GM23248 (cell line): Measurements from ENCODE around the gene ANO4. TPM values are rescaled to one million over a fixed set of nuclear protein-coding genes. Genes with fewer than 3 reads are reported as not detected.
A peak's percentile ranks its signal among the peaks of the same experiment; 100 is the strongest.

Experiments used
- DNase-seq: peaks from one replicate; pipeline ENCODE4 v3.0.0-alpha.2; 2015
- H2AFZ ChIP-seq: fragments of 200-600 bp; sonication (generic); 2 replicates; pipeline ENCODE4 v1.6.1; 2016; ENCODE audit warnings: antibody characterized with exemption
- H3F3A ChIP-seq: fragments of 200-600 bp; sonication (generic); 2 replicates; pipeline ENCODE4 v1.6.1; 2016; ENCODE audit warnings: mild to moderate bottlenecking, antibody characterized with exemption, mixed run types; ENCODE audit not compliant: insufficient read depth
- H3K27ac ChIP-seq: fragments of 200-600 bp; sonication (generic); 2 replicates; pipeline ENCODE4 v1.5.1; 2016; ENCODE audit warnings: mild to moderate bottlenecking
- H3K27me3 ChIP-seq: fragments of 200-600 bp; sonication (generic); replicated peaks from 2 replicates; pipeline ENCODE4 v1.6.1; 2016; ENCODE audit warnings: mild to moderate bottlenecking; ENCODE audit not compliant: insufficient read depth
- H3K36me3 ChIP-seq: fragments of 200-600 bp; sonication (generic); 2 replicates; pipeline ENCODE4 v1.6.1; 2016; ENCODE audit warnings: low read depth, mild to moderate bottlenecking
- H3K4me1 ChIP-seq: fragments of 200-600 bp; sonication (generic); 2 replicates; pipeline ENCODE4 v1.6.1; 2016; ENCODE audit warnings: mild to moderate bottlenecking; ENCODE audit not compliant: insufficient read depth
- H3K4me2 ChIP-seq: fragments of 200-600 bp; sonication (generic); one replicate; pipeline ENCODE4 v1.6.1; 2016; ENCODE audit warnings: mild to moderate bottlenecking; ENCODE audit not compliant: unreplicated experiment
- H3K4me3 ChIP-seq: fragments of 200-600 bp; sonication (generic); 2 replicates; pipeline ENCODE4 v1.5.1; 2016; ENCODE audit warnings: mild to moderate bottlenecking
- H3K79me2 ChIP-seq: fragments of 200-600 bp; sonication (generic); 2 replicates; pipeline ENCODE4 v1.6.1; 2016; ENCODE audit warnings: mild to moderate bottlenecking; ENCODE audit not compliant: insufficient read depth
- H3K9ac ChIP-seq: fragments of 200-600 bp; sonication (generic); 2 replicates; pipeline ENCODE4 v1.6.1; 2016; ENCODE audit warnings: mild to moderate bottlenecking
- H3K9me2 ChIP-seq: fragments of 200-600 bp; sonication (generic); 2 replicates; pipeline ENCODE4 v1.6.1; 2016; ENCODE audit warnings: mixed run types, mild to moderate bottlenecking, moderate library complexity; ENCODE audit not compliant: insufficient read depth
- H3K9me3 ChIP-seq: fragments of 200-600 bp; sonication (generic); one replicate; pipeline ENCODE4 v1.6.1; 2017; ENCODE audit warnings: low read depth
- H4K20me1 ChIP-seq: fragments of 200-600 bp; sonication (generic); 2 replicates; pipeline ENCODE4 v1.6.0; 2016; ENCODE audit not compliant: insufficient read depth
- EZH2 ChIP-seq: fragments of 200-600 bp; sonication (generic); IDR thresholded peaks from 2 replicates; pipeline ENCODE4 v1.6.1; 2018; ENCODE audit warnings: antibody characterized with exemption, mild to moderate bottlenecking; ENCODE audit not compliant: insufficient read depth, poor library complexity, severe bottlenecking
- EZH2phosphoT487 ChIP-seq: fragments of 200-600 bp; sonication (generic); IDR thresholded peaks from 2 replicates; pipeline ENCODE4 v1.6.1; 2018; ENCODE audit warnings: antibody characterized with exemption, moderate library complexity, mild to moderate bottlenecking, low read depth; ENCODE audit not compliant: insufficient read depth
- WGBS, 2 experiments: methylation state at CpG; one replicate each; pipeline ENCODE4 v1.1.6; 2015 to 2017; ENCODE audit warnings: low lambda C conversion rate in 2 of 2, low coverage in 1 of 2; ENCODE audit errors: missing lambda C conversion rate in 2 of 2; 5-methylcytosine and 5-hydroxymethylcytosine counted together
- in situ Hi-C: fragments of 300-500 bp; cut with MboI; formaldehyde crosslinking; loops from 2 replicates; pipeline ENCODE4 v1.15.0; 2020
- polyA plus RNA-seq: library from polyadenylated mRNA; unstranded; fragments of >200 nt; fragmentation: Nextera tagmentation; extraction: Ambion mirVana; gene quantifications from 2 replicates; pipeline ENCODE4 v1.2.1, GENCODE V29; 2016
- total RNA-seq: library from RNA; depleted of rRNA; stranded (reverse); fragments of >200 nt; shearing (Covaris generic); gene quantifications from 2 replicates; pipeline ENCODE4 v1.2.3, GENCODE V29; 2014

Gene ANO4
- total and polyA plus RNA-seq, 2 experiments from 2014 or later, result 6.6 to 7.6 TPM

GRCh38 chr12:100795800-100796179, 1.2 kb downstream of the ANO4 start:
- no peak overlapping the region for H3K4me2 ChIP-seq
- no peak overlapping the region for H3K27ac ChIP-seq
- H3K27me3 ChIP-seq, result no peaks in the 10 kb centered on the region
- 87 to 90% methylated on average over 6 of the region's 6 CpGs for WGBS, 2 experiments
- peaks cover 26% of the 10 kb centered on the region for H3K4me1 ChIP-seq
- H3K9me3 ChIP-seq, result no peaks in the 10 kb centered on the region
- H3K9ac ChIP-seq, result no peak overlapping the region
- H3F3A ChIP-seq, result peaks cover 22% of the 10 kb centered on the region
- no peak overlapping the region for H2AFZ ChIP-seq
- no peaks in the 10 kb centered on the region for H3K9me2 ChIP-seq
- no peaks in the 10 kb centered on the region for H3K79me2 ChIP-seq
- no peak for DNase-seq
- no peaks in the 10 kb centered on the region for H3K36me3 ChIP-seq
- no peak overlapping the region for H3K4me3 ChIP-seq
- TF ChIP-seq EZH2, result no peak
- TF ChIP-seq EZH2phosphoT487, result no peak
- H4K20me1 ChIP-seq, result no peaks in the 10 kb centered on the region
- in situ Hi-C loops, result no loop called here

GRCh38 chr12:100796621-100797020, 2.0 kb downstream of the ANO4 start:
- no peak overlapping the region for H2AFZ ChIP-seq
- no peaks in the 10 kb centered on the region for H3K36me3 ChIP-seq
- H3K4me3 ChIP-seq, result no peak overlapping the region
- no peaks in the 10 kb centered on the region for H3K79me2 ChIP-seq
- TF ChIP-seq EZH2 (no peak), EZH2phosphoT487 (no peak)
- H3K9me2 ChIP-seq, result no peaks in the 10 kb centered on the region
- peaks cover 26% of the 10 kb centered on the region for H3K4me1 ChIP-seq
- H4K20me1 ChIP-seq, result no peaks in the 10 kb centered on the region
- no peaks in the 10 kb centered on the region for H3K9me3 ChIP-seq
- no peaks in the 10 kb centered on the region for H3K27me3 ChIP-seq
- H3K9ac ChIP-seq, result no peak overlapping the region
- no peak overlapping the region for H3K4me2 ChIP-seq
- WGBS, 2 experiments, result 95 to 99% methylated on average over 3 of the region's 3 CpGs
- in situ Hi-C loops, result no loop called here
- no peak overlapping the region for H3K27ac ChIP-seq
- no peak for DNase-seq
- peaks cover 22% of the 10 kb centered on the region for H3F3A ChIP-seq

GRCh38 chr12:100797246-100797645, 2.7 kb downstream of the ANO4 start:
- H3K4me2 ChIP-seq, result no peak overlapping the region
- in situ Hi-C loops, result no loop called here
- H3K27me3 ChIP-seq, result no peaks in the 10 kb centered on the region
- no peak overlapping the region for H3K9ac ChIP-seq
- no peak for TF ChIP-seq EZH2phosphoT487
- TF ChIP-seq EZH2, result no peak
- H3K4me3 ChIP-seq, result no peak overlapping the region
- H3F3A ChIP-seq, result peaks cover 22% of the 10 kb centered on the region
- H3K4me1 ChIP-seq, result peaks cover 26% of the 10 kb centered on the region
- no peak overlapping the region for H3K27ac ChIP-seq
- H3K9me2 ChIP-seq, result no peaks in the 10 kb centered on the region
- H3K36me3 ChIP-seq, result no peaks in the 10 kb centered on the region
- H4K20me1 ChIP-seq, result no peaks in the 10 kb centered on the region
- H2AFZ ChIP-seq, result no peak overlapping the region
- no peaks in the 10 kb centered on the region for H3K79me2 ChIP-seq
- DNase-seq, result no peak
- H3K9me3 ChIP-seq, result no peaks in the 10 kb centered on the region
- 100% methylated on average over 1 of the region's 1 CpG for WGBS, 2 experiments

GRCh38 chr12:100797786-100798185, 3.2 kb downstream of the ANO4 start:
- TF ChIP-seq EZH2 (no peak), EZH2phosphoT487 (no peak)
- Histone ChIP-seq H4K20me1 (no peaks in the 10 kb centered on the region), H3K9me2 (no peaks in the 10 kb centered on the region), H3K9ac (no peak overlapping the region), H3K4me3 (no peak overlapping the region), H3K4me1 (peaks cover 24% of the 10 kb centered on the region), H3K27ac (no peak overlapping the region), H3K27me3 (no peaks in the 10 kb centered on the region), H3F3A (peaks cover 16% of the 10 kb centered on the region), H3K4me2 (no peak overlapping the region), H2AFZ (no peak overlapping the region), H3K79me2 (no peaks in the 10 kb centered on the region), H3K9me3 (no peaks in the 10 kb centered on the region), H3K36me3 (no peaks in the 10 kb centered on the region)
- no peak for DNase-seq
- in situ Hi-C loops, result no loop called here

- WGBS, 2 experiments, result 87 to 97% methylated on average over 3 of the region's 3 CpGs
- Histone ChIP-seq H2AFZ (no peak overlapping the region), H3K27me3 (no peaks in the 10 kb centered on the region), H3K4me2 (peak overlapping the region; percentile 3), H3K4me3 (no peak overlapping the region), H3K79me2 (no peaks in the 10 kb centered on the region), H3K9ac (no peak overlapping the region), H4K20me1 (no peaks in the 10 kb centered on the region), H3K4me1 (peaks cover 17% of the 10 kb centered on the region), H3K9me2 (no peaks in the 10 kb centered on the region), H3K9me3 (no peaks in the 10 kb centered on the region), H3K36me3 (no peaks in the 10 kb centered on the region), H3F3A (peaks cover 9% of the 10 kb centered on the region; the same call in 1 of the 2 replicates), H3K27ac (no peak overlapping the region)
- no peak for DNase-seq
- in situ Hi-C loops, result no loop called here
- no peak for TF ChIP-seq EZH2phosphoT487
- TF ChIP-seq EZH2, result no peak
Measured at GRCh38 chr12:100798286-100799160, 3.9 kb downstream of the ANO4 start.
